Thyroid gland (tissue), 4 donors: ENCODE data around the gene KCNA10. TPM values are rescaled to one million over a fixed set of nuclear protein-coding genes. Genes with fewer than 3 reads are reported as not detected.
A peak's percentile ranks its signal among the peaks of the same experiment; 100 is the strongest.

ENCODE experiments used
- DNase-seq, 2 donors: peaks; one replicate each; pipeline ENCODE4 v3.0.0-alpha.2; 2019
- H3K27ac ChIP-seq, 3 donors: fragments of 200-600 bp; sonication (generic); 1 replicate in 2 of 3; 2 replicates in 1 of 3; pipeline ENCODE4 v1.5.1; 2016 to 2019; ENCODE audit warnings: mild to moderate bottlenecking in 1 of 3, moderate library complexity in 1 of 3
- H3K27me3 ChIP-seq: fragments of 200-600 bp; sonication (generic); one replicate; pipeline ENCODE4 v1.5.1; 2019
- H3K36me3 ChIP-seq, 2 donors: fragments of 200-600 bp; sonication (generic); one replicate each; pipeline ENCODE4 v1.5.1; 2016 to 2019
- H3K4me1 ChIP-seq, 2 donors: fragments of 200-600 bp; sonication (generic); one replicate each; pipeline ENCODE4 v1.5.1; 2017 to 2019
- H3K4me3 ChIP-seq, 3 donors: fragments of 200-600 bp; sonication (generic); replicated peaks in 1 of 3; 1 replicate in 2 of 3; 2 replicates in 1 of 3; pipeline ENCODE4 v1.5.1; 2016; ENCODE audit warnings: mild to moderate bottlenecking in 1 of 3
- H3K9me3 ChIP-seq: fragments of 200-600 bp; sonication (generic); one replicate; pipeline ENCODE4 v1.5.1; 2017
- CTCF ChIP-seq, 6 experiments: fragments of 200-600 bp in 3 of 6; fragments of 450-650 bp in 3 of 6; sonication (generic) in 3 of 6; IDR thresholded peaks; one replicate each; pipeline ENCODE4 v1.5.1; 2016 to 2019; ENCODE audit warnings: antibody characterized with exemption in 6 of 6, mild to moderate bottlenecking in 2 of 6, inconsistent platforms in 1 of 6, moderate library complexity in 1 of 6
- POLR2A ChIP-seq, 2 donors: fragments of 450-650 bp; IDR thresholded peaks; one replicate each; pipeline ENCODE4 v1.6.1; 2017; ENCODE audit warnings: antibody characterized with exemption in 2 of 2, mild to moderate bottlenecking in 2 of 2, moderate library complexity in 1 of 2
- WGBS, 2 donors: methylation state at CpG; one replicate each; pipeline ENCODE4 v1.1.5; 2017; 5-methylcytosine and 5-hydroxymethylcytosine counted together
- intact Hi-C: fragments of 100-400 bp; cut with DNase I; formaldehyde crosslinking; loops from one replicate; pipeline ENCODE4 v1.15.1; 2023
- total RNA-seq, 4 donors: library from RNA; depleted of rRNA; stranded (reverse); fragments of >200 nt; gene quantifications; one replicate each; pipeline ENCODE4 v1.2.3, GENCODE V29; 2016

Gene KCNA10
- total RNA-seq, 4 donors from 2014 or later: not detected

- TF ChIP-seq CTCF (IDR thresholded peaks at IDR 0.05) (no peak), POLR2A (IDR thresholded peaks at IDR 0.05) (no peak)
- no peak for DNase-seq
- Histone ChIP-seq H3K9me3 (no peaks in the 10 kb centered on the region), H3K36me3 (no peaks in the 10 kb centered on the region), H3K27me3 (no peaks in the 10 kb centered on the region), H3K4me1 (no peaks in the 10 kb centered on the region), H3K4me3 (no peak overlapping the region), H3K27ac (no peak overlapping the region)
- intact Hi-C loops: loop anchor here (10.0 kb wide), 1 partner anchor 89 kb away; no protein-coding TSS in a partner anchor
- 65 to 66% methylated on average over 7 of the region's 7 CpGs for WGBS, 2 donors
These were observed 7.3 kb upstream of the KCNA10 start for GRCh38 chr1:110526201-110526780.

GRCh38 chr1:110525249-110525595 is 6.2 kb upstream of the KCNA10 start:
- Histone ChIP-seq H3K4me3 (no peak overlapping the region), H3K27ac (no peak overlapping the region), H3K9me3 (no peaks in the 10 kb centered on the region), H3K4me1 (no peaks in the 10 kb centered on the region), H3K36me3 (no peaks in the 10 kb centered on the region), H3K27me3 (no peaks in the 10 kb centered on the region)
- TF ChIP-seq POLR2A (IDR thresholded peaks at IDR 0.05) (no peak), CTCF (IDR thresholded peaks at IDR 0.05) (no peak)
- no peak for DNase-seq
- WGBS, 2 donors: 67 to 68% methylated on average over 5 to 6 of the region's 6 CpGs
- intact Hi-C loops: loop anchor here (10.0 kb wide), 1 partner anchor 90 kb away; no protein-coding TSS in a partner anchor

GRCh38 chr1:110524311-110525248 is 5.6 kb upstream of the KCNA10 start:
- no peaks in the 10 kb centered on the region for H3K27me3 ChIP-seq
- H3K4me1 ChIP-seq: no peaks in the 10 kb centered on the region
- no peak overlapping the region for H3K27ac ChIP-seq
- intact Hi-C loops: loop anchor here (10.0 kb wide), 1 partner anchor 90 kb away; no protein-coding TSS in a partner anchor
- WGBS, 2 donors: 33 to 39% methylated on average over 20 of the region's 20 CpGs
- DNase-seq: peak; percentile 20 to 26
- TF ChIP-seq POLR2A (IDR thresholded peaks at IDR 0.05): no peak
- TF ChIP-seq CTCF (IDR thresholded peaks at IDR 0.05): peak; percentile 25 to 57 (median 42)
- no peaks in the 10 kb centered on the region for H3K9me3 ChIP-seq
- H3K4me3 ChIP-seq: no peak overlapping the region
- no peaks in the 10 kb centered on the region for H3K36me3 ChIP-seq

GRCh38 chr1:110523011-110523410 is 4.0 kb upstream of the KCNA10 start:
- no peak for DNase-seq
- Histone ChIP-seq H3K4me1 (no peaks in the 10 kb centered on the region), H3K4me3 (no peak overlapping the region), H3K36me3 (no peaks in the 10 kb centered on the region), H3K27me3 (no peaks in the 10 kb centered on the region), H3K27ac (no peak overlapping the region), H3K9me3 (no peaks in the 10 kb centered on the region)
- WGBS, 2 donors: 76 to 79% methylated on average over 4 of the region's 4 CpGs
- intact Hi-C loops: loop anchor here (10.0 kb wide), 1 partner anchor 92 kb away; no protein-coding TSS in a partner anchor
- TF ChIP-seq POLR2A (IDR thresholded peaks at IDR 0.05): no peak
- no peak for TF ChIP-seq CTCF (IDR thresholded peaks at IDR 0.05)

GRCh38 chr1:110522560-110522959 is 3.6 kb upstream of the KCNA10 start:
- WGBS, 2 donors: 71 to 75% methylated on average over 5 of the region's 5 CpGs
- DNase-seq: no peak
- H3K4me3 ChIP-seq: no peak overlapping the region
- H3K27ac ChIP-seq: no peak overlapping the region
- no peaks in the 10 kb centered on the region for H3K27me3 ChIP-seq
- H3K9me3 ChIP-seq: no peaks in the 10 kb centered on the region
- H3K36me3 ChIP-seq: no peaks in the 10 kb centered on the region
- TF ChIP-seq CTCF (IDR thresholded peaks at IDR 0.05): no peak
- TF ChIP-seq POLR2A (IDR thresholded peaks at IDR 0.05): no peak
- intact Hi-C loops: loop anchor here (10.0 kb wide), 1 partner anchor 92 kb away; no protein-coding TSS in a partner anchor
- H3K4me1 ChIP-seq: no peaks in the 10 kb centered on the region
